H1 (cell line): ENCODE data around the gene MRPL20. TPM values are rescaled to one million over a fixed set of nuclear protein-coding genes. Genes with fewer than 3 reads are reported as not detected.

Source experiments
- CTCF ChIA-PET: fragments of 300-600 bp; sonication (Branson Sonifier 250); formaldehyde crosslinking; loops from one replicate; lab custom pipeline; 2021; ENCODE audit not compliant: partially characterized antibody; lab: Charles Lee
- POLR2A ChIA-PET: fragments of 300-600 bp; sonication (Branson Sonifier 250); formaldehyde crosslinking; loops from one replicate; lab custom pipeline; 2021; ENCODE audit warnings: inconsistent platforms; ENCODE audit not compliant: partially characterized antibody; lab: Charles Lee
- DNase-seq, 2 experiments: peaks; one replicate each; pipeline versions ENCODE4 v3.0.0 to v3.0.0-alpha.2; 2010 to 2022; ENCODE audit warnings: low spot score in 2 of 2, low read depth in 1 of 2, mixed read lengths in 1 of 2
- FAIRE-seq: peaks from 2 replicates; lab custom pipeline; 2011; peaks lifted over from hg19 to GRCh38; lab: Jason Lieb, UNC
- H2AFZ ChIP-seq: 2 replicates; pipeline ENCODE4 v1.8.1; 2012; ENCODE audit warnings: low read length, inconsistent platforms
- H2AK5ac ChIP-seq: 2 replicates; pipeline ENCODE4 v1.6.1; 2013; ENCODE audit warnings: low read depth, low read length
- H2BK120ac ChIP-seq: replicated peaks from 2 replicates; pipeline ENCODE3; 2013; ENCODE audit warnings: low read depth, low read length, inconsistent platforms
- H2BK12ac ChIP-seq: 2 replicates; pipeline ENCODE4 v1.6.1; 2013; ENCODE audit warnings: low read depth, low read length
- H2BK15ac ChIP-seq: 2 replicates; pipeline ENCODE4 v1.6.1; 2013; ENCODE audit warnings: low read length
- H2BK20ac ChIP-seq: 2 replicates; pipeline ENCODE4 v1.6.1; 2013; ENCODE audit warnings: low read length
- H2BK5ac ChIP-seq: 2 replicates; pipeline ENCODE4 v1.6.1; 2013; ENCODE audit warnings: low read depth, low read length
- H3K14ac ChIP-seq: 2 replicates; pipeline ENCODE4 v1.6.1; 2013; ENCODE audit warnings: inconsistent platforms; ENCODE audit not compliant: insufficient read length
- H3K18ac ChIP-seq: 2 replicates; pipeline ENCODE4 v1.6.1; 2013; ENCODE audit warnings: low read length; ENCODE audit errors: extremely low read depth
- H3K23ac ChIP-seq: 2 replicates; pipeline ENCODE4 v1.6.1; 2013; ENCODE audit warnings: inconsistent platforms; ENCODE audit not compliant: insufficient read length
- H3K23me2 ChIP-seq: 2 replicates; pipeline ENCODE4 v1.6.1; 2013; ENCODE audit warnings: low read depth, low read length
- H3K27ac ChIP-seq: 2 replicates; pipeline ENCODE4 v1.6.1; 2011; ENCODE audit warnings: low read depth, low read length, inconsistent platforms
- H3K27me3 ChIP-seq, 4 experiments: replicated peaks in 1 of 4; 1 replicate in 1 of 4; 2 replicates in 3 of 4; pipeline versions ENCODE4 v1.6.1 to v1.8.1; 2011 to 2013; ENCODE audit warnings: low read length in 3 of 4, mild to moderate bottlenecking in 3 of 4, inconsistent platforms in 2 of 4, mixed read lengths in 2 of 4, moderate library complexity in 1 of 4; ENCODE audit not compliant: control insufficient read depth in 3 of 4, insufficient read depth in 3 of 4; ENCODE audit errors: extremely low read depth in 1 of 4
- H3K36me3 ChIP-seq, 4 experiments: 2 replicates each; pipeline versions ENCODE4 v1.6.1 to v1.8.1; 2011 to 2013; ENCODE audit warnings: mild to moderate bottlenecking in 4 of 4, low read length in 3 of 4, moderate library complexity in 2 of 4, control low read depth in 1 of 4, inconsistent platforms in 1 of 4; ENCODE audit not compliant: insufficient read depth in 4 of 4, control insufficient read depth in 2 of 4
- H3K4ac ChIP-seq: replicated peaks from 2 replicates; pipeline ENCODE3; 2013; ENCODE audit warnings: low read length, low read depth, mixed read lengths, inconsistent platforms; ENCODE audit not compliant: insufficient read length
- H3K4me1 ChIP-seq, 4 experiments: replicated peaks in 1 of 4; 1 replicate in 1 of 4; 2 replicates in 3 of 4; pipeline versions ENCODE4 v1.6.1 to v1.8.1; 2011 to 2013; ENCODE audit warnings: low read length in 3 of 4, inconsistent platforms in 2 of 4, mixed read lengths in 1 of 4; ENCODE audit not compliant: insufficient read depth in 4 of 4, control insufficient read depth in 3 of 4
- H3K4me2 ChIP-seq, 2 experiments: 2 replicates each; pipeline versions ENCODE4 v1.6.1 to v1.8.1; 2011 to 2013; ENCODE audit warnings: low read depth in 2 of 2, low read length in 2 of 2, control low read depth in 1 of 2, inconsistent platforms in 1 of 2, mild to moderate bottlenecking in 1 of 2; ENCODE audit not compliant: insufficient read depth in 1 of 2
- H3K4me3 ChIP-seq, 4 experiments: fragments of 200-600, 300-600 bp in 1 of 4; sonication (generic), shearing (Covaris generic), sonication (Bioruptor Twin) in 1 of 4; 2 replicates each; pipeline versions ENCODE4 v1.5.1 to v1.8.1; 2011 to 2016; ENCODE audit warnings: low read length in 4 of 4, low read depth in 3 of 4, control low read depth in 2 of 4, inconsistent platforms in 2 of 4, mild to moderate bottlenecking in 2 of 4, mixed read lengths in 1 of 4, moderate library complexity in 1 of 4; ENCODE audit not compliant: insufficient read depth in 2 of 4; ENCODE audit errors: extremely low read depth in 1 of 4
- H3K56ac ChIP-seq: replicated peaks from 2 replicates; pipeline ENCODE3; 2013; ENCODE audit warnings: low read depth, mild to moderate bottlenecking, mixed read lengths, low read length, inconsistent platforms; ENCODE audit not compliant: insufficient read length
- H3K79me1 ChIP-seq: 2 replicates; pipeline ENCODE4 v1.6.1; 2013; ENCODE audit warnings: low read depth, low read length, control low read depth
- H3K79me2 ChIP-seq, 2 experiments: 2 replicates each; pipeline versions ENCODE4 v1.6.1 to v1.8.1; 2012 to 2013; ENCODE audit warnings: low read length in 2 of 2, mild to moderate bottlenecking in 2 of 2, inconsistent platforms in 1 of 2; ENCODE audit not compliant: insufficient read depth in 2 of 2, control insufficient read depth in 1 of 2
- H3K9ac ChIP-seq, 4 experiments: replicated peaks in 1 of 4; 1 replicate in 1 of 4; 2 replicates in 3 of 4; pipeline versions ENCODE4 v1.6.1 to v1.8.1; 2011 to 2013; ENCODE audit warnings: low read depth in 3 of 4, low read length in 3 of 4, control low read depth in 2 of 4, mild to moderate bottlenecking in 2 of 4, moderate library complexity in 2 of 4, inconsistent platforms in 1 of 4; ENCODE audit errors: extremely low read depth in 1 of 4
- H3K9me3 ChIP-seq, 2 experiments: 2 replicates each; pipeline versions ENCODE4 v1.6.1 to v1.8.1; 2012 to 2013; ENCODE audit warnings: mild to moderate bottlenecking in 2 of 2, moderate library complexity in 2 of 2, control low read depth in 1 of 2, inconsistent platforms in 1 of 2, low read depth in 1 of 2, low read length in 1 of 2, mixed read lengths in 1 of 2; ENCODE audit not compliant: insufficient read depth in 2 of 2
- H4K20me1 ChIP-seq, 2 experiments: replicated peaks in 1 of 2; 2 replicates each; pipeline versions ENCODE3 to v1.8.1; 2011 to 2013; ENCODE audit warnings: inconsistent platforms in 2 of 2, low read length in 2 of 2, mild to moderate bottlenecking in 1 of 2; ENCODE audit not compliant: insufficient read depth in 2 of 2, control insufficient read depth in 1 of 2
- H4K5ac ChIP-seq: 2 replicates; pipeline ENCODE4 v1.6.1; 2013; ENCODE audit warnings: low read length, low read depth, mixed read lengths, inconsistent platforms; ENCODE audit not compliant: insufficient read length
- H4K8ac ChIP-seq: 2 replicates; pipeline ENCODE4 v1.8.0; 2013; ENCODE audit warnings: mild to moderate bottlenecking, moderate library complexity, low read length, inconsistent platforms; ENCODE audit not compliant: insufficient read depth; ENCODE audit errors: extremely low read depth
- H4K91ac ChIP-seq: replicated peaks from 2 replicates; pipeline ENCODE3; 2013; ENCODE audit warnings: low read length, mixed read lengths, inconsistent platforms; ENCODE audit not compliant: insufficient read length
- CHD1 ChIP-seq: IDR thresholded peaks from 2 replicates; pipeline ENCODE4 v1.6.1; 2012; ENCODE audit warnings: low read depth, low read length, improper control_type of control experiment
- CHD2 ChIP-seq: IDR thresholded peaks from 2 replicates; pipeline ENCODE4 v1.6.1; 2012; ENCODE audit warnings: low read length, improper control_type of control experiment
- JUND ChIP-seq: IDR thresholded peaks from 2 replicates; pipeline ENCODE4 v1.6.1; 2011; ENCODE audit warnings: mild to moderate bottlenecking, improper control_type of control experiment, low read length
- KDM4A ChIP-seq: IDR thresholded peaks from one replicate; pipeline ENCODE4 v1.7.1; 2012; ENCODE audit warnings: low read depth, mild to moderate bottlenecking, moderate library complexity, low read length, inconsistent platforms; ENCODE audit not compliant: severe bottlenecking
- SIN3A ChIP-seq, 2 experiments: IDR thresholded peaks in 1 of 2; conservative IDR thresholded peaks in 1 of 2; 2 replicates each; pipeline ENCODE4 v1.6.1; 2011 to 2012; ENCODE audit warnings: low read length in 2 of 2, improper control_type of control experiment in 1 of 2, low read depth in 1 of 2, mild to moderate bottlenecking in 1 of 2
- SIX5 ChIP-seq: IDR thresholded peaks from 2 replicates; pipeline ENCODE4 v1.6.1; 2011; ENCODE audit warnings: mild to moderate bottlenecking, low read depth, low read length
- TAF1 ChIP-seq: IDR thresholded peaks from 2 replicates; pipeline ENCODE4 v1.6.1; 2011; ENCODE audit warnings: mild to moderate bottlenecking, low read depth, low read length
- USF2 ChIP-seq: IDR thresholded peaks from 2 replicates; pipeline ENCODE4 v1.6.1; 2011; ENCODE audit warnings: low read length, improper control_type of control experiment
- WGBS, 2 experiments: shearing (Covaris generic) in 1 of 2; methylation state at CpG; one replicate each; pipeline versions ENCODE4 v1.1.6 to v1.1.7; 2013 to 2015; ENCODE audit warnings: low lambda C conversion rate in 2 of 2, mixed read lengths in 2 of 2, inconsistent platforms in 1 of 2, low coverage in 1 of 2, missing lambda C conversion rate in 1 of 2; ENCODE audit not compliant: insufficient replicate concordance in 2 of 2, insufficient coverage in 1 of 2, insufficient read length in 1 of 2; ENCODE audit errors: extremely low coverage in 1 of 2, missing lambda C conversion rate in 1 of 2; 5-methylcytosine and 5-hydroxymethylcytosine counted together
- polyA plus RNA-seq, 7 experiments: library from polyadenylated mRNA; depleted of rRNA in 3 of 7; stranded (reverse) in 5 of 7; unstranded in 2 of 7; fragments of >200 nt in 5 of 7; fragments of 200-250 nt in 2 of 7; gene quantifications; 1 replicate in 5 of 7; 2 replicates in 1 of 7; 4 replicates in 1 of 7; pipeline versions ENCODE4 v1.2.1 to v1.2.3, GENCODE V29; 2011 to 2013; ENCODE audit warnings: missing spikeins in 2 of 7, mixed read lengths in 2 of 7
- total RNA-seq: library from RNA; stranded (reverse); fragmentation: NEBNext Ultra II Directional; extraction: Animal tissue kit (Norgen Biotek cat#: 25700); gene quantifications from 2 replicates; pipeline ENCODE4 v1.2.1, GENCODE V29; 2021

Gene MRPL20
- total and polyA plus RNA-seq, 2 of the 8 experiments (the other 6 are each of a cell fraction or from before 2014, with no cell fraction given) = 126 to 151 TPM

GRCh38 chr1:1377540-1378205 is 29.4 kb downstream of the MRPL20 start:
- ChIA-PET POLR2A (interaction anchor here (0.6 to 33.4 kb wide), 5 partner anchors 19 to 121 kb away, joined by 3 to 719 read pairs (median 4); partner anchors contain the start of genes CCNL2 and MRPL20), CTCF (interaction anchor here (0.6 to 4.6 kb wide), 6 partner anchors 11 to 207 kb away, joined by 3 to 17 read pairs (median 4); no protein-coding TSS in a partner anchor)
- Histone ChIP-seq H3K27ac (no peak overlapping the region), H3K4me3 (no peak overlapping the region), H3K18ac (no peak overlapping the region), H3K27me3 (no peaks in the 10 kb centered on the region), H3K56ac (no peak overlapping the region), H3K4me1 (peaks cover 0 to 6% (median 5%) of the 10 kb centered on the region in 4 experiments; a peak in 5 of 7 replicates), H2AK5ac (no peak overlapping the region), H4K8ac (no peak overlapping the region), H3K36me3 (peaks cover 0 to 4% (median 0%) of the 10 kb centered on the region in 4 experiments; a peak in 1 of 8 replicates), H2BK12ac (no peak overlapping the region), H3K23me2 (peaks cover 9% of the 10 kb centered on the region; the same call in 1 of the 2 replicates), H3K23ac (no peak overlapping the region), H2BK15ac (no peak overlapping the region), H3K9me3 (no peaks in the 10 kb centered on the region), H4K20me1 (peaks cover 0 to 9% of the 10 kb centered on the region in 2 experiments), H3K9ac (no peak overlapping the region), H3K4ac (no peak overlapping the region), H4K91ac (no peak overlapping the region), H2AFZ (no peak overlapping the region), H2BK5ac (no peak overlapping the region), H2BK120ac (no peak overlapping the region), H3K4me2 (no peak overlapping the region), H3K79me1 (peaks cover 7% of the 10 kb centered on the region; the same call in 1 of the 2 replicates), H3K79me2 (peaks cover 5 to 17% of the 10 kb centered on the region in 2 experiments; a peak in 3 of 4 replicates), H2BK20ac (no peak overlapping the region), H4K5ac (no peak overlapping the region), H3K14ac (no peak overlapping the region)
- FAIRE-seq (no peak), DNase-seq (no peak)
- WGBS, 2 experiments = 95% methylated on average over 14 of the region's 16 CpGs; no CpG with 5 or more reads in 1 of the 2 experiments
- TF ChIP-seq CHD1 (no peak), CHD2 (no peak), JUND (no peak), KDM4A (no peak), TAF1 (no peak), SIN3A (conservative IDR thresholded peaks at IDR 0.05 in 1 of 2, IDR thresholded peaks at IDR 0.05 in 1 of 2; ENCODE audit: low read depth in 1 of 2, low read length in 2 of 2) (no peak), SIX5 (no peak), USF2 (no peak)
